B cell (primary cell): ENCODE data around the gene SEC16B. TPM values are rescaled to one million over a fixed set of nuclear protein-coding genes. Genes with fewer than 3 reads are reported as not detected.

Experiments
- ATAC-seq: fragments of 200-7000 bp; cut with Tn5 transposase; one replicate; pipeline ENCODE4 v1.10.0; 2021; ENCODE audit warnings: low read depth, mild to moderate bottlenecking, moderate number of reproducible peaks, moderate library complexity
- CTCF ChIA-PET: fragments of 350-600 bp; sonication (Branson Sonifier 250); formaldehyde crosslinking; loops from one replicate; lab custom pipeline; 2021; ENCODE audit warnings: antibody characterized with exemption, inconsistent platforms; lab: Charles Lee
- POLR2A ChIA-PET: fragments of 350-600 bp; sonication (Branson Sonifier 250); formaldehyde crosslinking; loops from one replicate; lab custom pipeline; 2021; ENCODE audit warnings: antibody characterized with exemption; lab: Charles Lee
- DNase-seq: peaks from one replicate; pipeline ENCODE4 v3.0.0; 2013
- H2AFZ ChIP-seq: 2 replicates; pipeline ENCODE4 v1.6.1; 2012; ENCODE audit warnings: mild to moderate bottlenecking, low read depth, low read length; ENCODE audit not compliant: insufficient read depth, poor library complexity, severe bottlenecking
- H3K27ac ChIP-seq, 2 donors: 1 replicate in 1 of 2; 2 replicates in 1 of 2; pipeline ENCODE4 v1.5.1; 2012 to 2013; ENCODE audit warnings: low read length in 2 of 2, mild to moderate bottlenecking in 2 of 2, moderate library complexity in 1 of 2
- H3K27me3 ChIP-seq, 4 experiments: fragments of 200-600 bp in 1 of 4; sonication (generic) in 1 of 4; replicated peaks in 1 of 4; 1 replicate in 2 of 4; 2 replicates in 2 of 4; pipeline versions ENCODE4 v1.6.1 to v1.7.0; 2013 to 2016; ENCODE audit warnings: low read length in 3 of 4, mild to moderate bottlenecking in 2 of 4, mixed read lengths in 1 of 4, moderate library complexity in 1 of 4; ENCODE audit not compliant: insufficient read depth in 4 of 4, control insufficient read depth in 3 of 4; ENCODE audit errors: control extremely low read depth in 1 of 4
- H3K36me3 ChIP-seq, 2 experiments: replicated peaks in 1 of 2; 1 replicate in 1 of 2; 2 replicates in 1 of 2; pipeline versions ENCODE4 v1.6.1 to v1.7.1; 2013; ENCODE audit warnings: low read length in 1 of 2; ENCODE audit not compliant: insufficient read depth in 2 of 2, control insufficient read depth in 1 of 2; ENCODE audit errors: control extremely low read depth in 1 of 2, extremely low read depth in 1 of 2
- H3K4me1 ChIP-seq, 2 donors: fragments of 200-600 bp in 1 of 2; sonication (generic) in 1 of 2; 1 replicate in 1 of 2; 2 replicates in 1 of 2; pipeline versions ENCODE4 v1.5.1 to v1.6.1; 2013 to 2017; ENCODE audit warnings: low read length in 2 of 2; ENCODE audit not compliant: control insufficient read depth in 2 of 2, insufficient read depth in 2 of 2
- H3K4me2 ChIP-seq: replicated peaks from 2 replicates; pipeline ENCODE3; 2012; ENCODE audit warnings: mild to moderate bottlenecking, low read depth, low read length; ENCODE audit not compliant: poor library complexity, severe bottlenecking
- H3K4me3 ChIP-seq, 5 experiments: fragments of 200-600 bp in 1 of 5; sonication (generic) in 1 of 5; 1 replicate in 3 of 5; 2 replicates in 2 of 5; pipeline versions ENCODE4 v1.5.1 to v1.7.0; 2011 to 2016; ENCODE audit warnings: low read length in 4 of 5, mild to moderate bottlenecking in 4 of 5, low read depth in 2 of 5, control low read depth in 1 of 5, moderate library complexity in 1 of 5; ENCODE audit not compliant: insufficient read depth in 1 of 5; ENCODE audit errors: control extremely low read depth in 1 of 5, extremely low read depth in 1 of 5
- H3K79me2 ChIP-seq: fragments of 200-600 bp; sonication (generic); one replicate; pipeline ENCODE4 v1.6.0; 2016; ENCODE audit warnings: low read length; ENCODE audit not compliant: control insufficient read depth, insufficient read depth
- H3K9ac ChIP-seq: fragments of 200-600 bp; sonication (generic); 2 replicates; pipeline ENCODE4 v1.6.1; 2017; ENCODE audit warnings: mild to moderate bottlenecking, low read length, moderate library complexity
- H3K9me3 ChIP-seq, 3 donors: one replicate each; pipeline versions ENCODE4 v1.6.1 to v1.7.1; 2013; ENCODE audit warnings: low read length in 2 of 3; ENCODE audit not compliant: control insufficient read depth in 2 of 3, insufficient read depth in 1 of 3; ENCODE audit errors: control extremely low read depth in 1 of 3
- H4K20me1 ChIP-seq: 2 replicates; pipeline ENCODE4 v1.6.0; 2012; ENCODE audit warnings: mild to moderate bottlenecking, low read length; ENCODE audit not compliant: insufficient read depth, control insufficient read depth, poor library complexity, severe bottlenecking
- H3K27ac Mint-ChIP-seq: one replicate; pipeline ENCODE4 v1.8.0; 2021; ENCODE audit warnings: mixed read lengths
- H3K27me3 Mint-ChIP-seq: one replicate; pipeline ENCODE4 v1.8.0; 2021; ENCODE audit warnings: mixed read lengths
- H3K4me1 Mint-ChIP-seq: one replicate; pipeline ENCODE4 v1.8.0; 2021; ENCODE audit warnings: mixed read lengths
- H3K4me3 Mint-ChIP-seq: one replicate; pipeline ENCODE4 v1.8.0; 2021; ENCODE audit warnings: mixed read lengths
- H3K9me3 Mint-ChIP-seq: one replicate; pipeline ENCODE4 v1.8.0; 2022; ENCODE audit warnings: mixed read lengths; ENCODE audit not compliant: insufficient read depth
- EZH2 ChIP-seq: IDR thresholded peaks from 2 replicates; pipeline ENCODE4 v1.6.1; 2012; ENCODE audit warnings: borderline replicate concordance, low read depth, mild to moderate bottlenecking, moderate library complexity, low read length; ENCODE audit not compliant: insufficient read depth, poor library complexity, severe bottlenecking
- WGBS: methylation state at CpG from one replicate; pipeline ENCODE4 v1.1.5; 2013; ENCODE audit warnings: missing lambda C conversion rate; ENCODE audit not compliant: insufficient coverage; 5-methylcytosine and 5-hydroxymethylcytosine counted together
- intact Hi-C: fragments of 100-400 bp; cut with micrococcal nuclease; formaldehyde crosslinking; loops from one replicate; pipeline ENCODE4 v1.10.0; 2022
- polyA plus RNA-seq: library from polyadenylated mRNA; depleted of rRNA; stranded (reverse); fragments of >200 nt; gene quantifications from 2 replicates; pipeline ENCODE4 v1.2.3, GENCODE V29; 2012
- total RNA-seq, 2 donors: library from RNA; stranded (reverse); fragments of 120-200 nt in 1 of 2; gene quantifications; 1 replicate in 1 of 2; 2 replicates in 1 of 2; pipeline versions ENCODE4 v1.2.3 to v1.2.4, GENCODE V29; 2013 to 2022
- TF ChIP-seq, protein P1 (sequence below): fragments of 200-600 bp; IDR thresholded peaks from one replicate; pipeline ENCODE4 v1.8.0; 2022; ENCODE audit warnings: antibody characterized with exemption, mild to moderate bottlenecking

Gene SEC16B
- total and polyA plus RNA-seq, 2 donors (not counting 1 experiment from before 2014, with no cell fraction given), result 0.03 to 0.10 TPM

GRCh38 chr1:177925006-177925405 is 44.9 kb downstream of the SEC16B start:
- Histone ChIP-seq H3K36me3 (no peaks in the 10 kb centered on the region), H3K79me2 (no peaks in the 10 kb centered on the region), H3K4me3 (no peak overlapping the region), H3K27ac (no peak overlapping the region), H3K4me2 (no peak overlapping the region), H3K9me3 (no peaks in the 10 kb centered on the region), H2AFZ (no peak overlapping the region), H4K20me1 (no peaks in the 10 kb centered on the region), H3K27me3 (no peaks in the 10 kb centered on the region), H3K9ac (no peak overlapping the region), H3K4me1 (no peaks in the 10 kb centered on the region)
- intact Hi-C loops, result no loop called here
- Mint-ChIP-seq H3K27ac (no peak overlapping the region), H3K4me1 (no peaks in the 10 kb centered on the region), H3K4me3 (no peak overlapping the region), H3K9me3 (no peaks in the 10 kb centered on the region), H3K27me3 (peaks cover 10% of the 10 kb centered on the region)
- ChIA-PET POLR2A (no interaction called here), CTCF (no interaction called here)
- WGBS, result 35% methylated on average over 2 of the region's 2 CpGs
- ATAC-seq (no peak), DNase-seq (no peak)
- TF ChIP-seq EZH2, result no peak
- TF ChIP-seq, protein P1, sequence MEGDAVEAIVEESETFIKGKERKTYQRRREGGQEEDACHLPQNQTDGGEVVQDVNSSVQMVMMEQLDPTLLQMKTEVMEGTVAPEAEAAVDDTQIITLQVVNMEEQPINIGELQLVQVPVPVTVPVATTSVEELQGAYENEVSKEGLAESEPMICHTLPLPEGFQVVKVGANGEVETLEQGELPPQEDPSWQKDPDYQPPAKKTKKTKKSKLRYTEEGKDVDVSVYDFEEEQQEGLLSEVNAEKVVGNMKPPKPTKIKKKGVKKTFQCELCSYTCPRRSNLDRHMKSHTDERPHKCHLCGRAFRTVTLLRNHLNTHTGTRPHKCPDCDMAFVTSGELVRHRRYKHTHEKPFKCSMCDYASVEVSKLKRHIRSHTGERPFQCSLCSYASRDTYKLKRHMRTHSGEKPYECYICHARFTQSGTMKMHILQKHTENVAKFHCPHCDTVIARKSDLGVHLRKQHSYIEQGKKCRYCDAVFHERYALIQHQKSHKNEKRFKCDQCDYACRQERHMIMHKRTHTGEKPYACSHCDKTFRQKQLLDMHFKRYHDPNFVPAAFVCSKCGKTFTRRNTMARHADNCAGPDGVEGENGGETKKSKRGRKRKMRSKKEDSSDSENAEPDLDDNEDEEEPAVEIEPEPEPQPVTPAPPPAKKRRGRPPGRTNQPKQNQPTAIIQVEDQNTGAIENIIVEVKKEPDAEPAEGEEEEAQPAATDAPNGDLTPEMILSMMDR, result no peak

DNA sequence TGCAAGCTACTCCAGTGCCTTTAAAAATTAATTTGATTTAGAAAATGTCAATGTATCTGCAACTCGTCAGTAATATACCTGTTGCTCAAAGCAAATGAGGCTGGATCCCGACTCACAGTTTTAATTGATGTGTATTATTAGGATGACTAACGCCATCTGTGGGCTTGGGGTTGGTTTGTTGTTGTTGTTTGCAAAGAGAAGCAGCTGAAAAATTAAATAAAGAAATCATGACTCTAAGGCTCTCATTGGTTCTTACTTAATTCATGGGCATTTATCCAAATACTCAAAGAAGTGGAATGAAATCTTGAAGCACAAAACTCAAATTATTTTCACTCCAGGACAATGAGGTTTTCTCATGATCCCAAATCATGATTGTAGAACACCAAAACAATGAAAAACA is 46.4 kb downstream of the SEC16B start:
- Histone ChIP-seq H3K4me2 (no peak overlapping the region), H3K27ac (no peak overlapping the region), H3K27me3 (no peaks in the 10 kb centered on the region), H3K9me3 (no peaks in the 10 kb centered on the region), H3K9ac (no peak overlapping the region), H2AFZ (no peak overlapping the region), H4K20me1 (no peaks in the 10 kb centered on the region), H3K4me1 (no peaks in the 10 kb centered on the region), H3K79me2 (no peaks in the 10 kb centered on the region), H3K4me3 (no peak overlapping the region), H3K36me3 (no peaks in the 10 kb centered on the region)
- no peak overlapping the region for H3K4me3 Mint-ChIP-seq
- no peak overlapping the region for H3K27ac Mint-ChIP-seq
- no CpG with 5 or more reads among the region's 3 CpGs for WGBS
- H3K27me3 Mint-ChIP-seq, result peaks cover 17% of the 10 kb centered on the region
- DNase-seq (no peak), ATAC-seq (no peak)
- no peaks in the 10 kb centered on the region for H3K9me3 Mint-ChIP-seq
- intact Hi-C loops, result no loop called here
- CTCF ChIA-PET, result interaction anchor here (0.8 kb wide), 1 partner anchor 20 kb away, joined by 3 read pairs; no protein-coding TSS in a partner anchor
- H3K4me1 Mint-ChIP-seq, result no peaks in the 10 kb centered on the region
- POLR2A ChIA-PET, result no interaction called here
- TF ChIP-seq, protein P1, result no peak
- no peak for TF ChIP-seq EZH2
